SU-DHL-6 (cell line): ENCODE results near the gene ATP10A.

Experiments
- CTCF ChIP-seq: fragments of 200-600 bp; sonication (generic); IDR thresholded peaks from one replicate; pipeline ENCODE4 v1.5.1; 2017; ENCODE audit warnings: antibody characterized with exemption, mild to moderate bottlenecking, low read length, moderate library complexity; ENCODE audit not compliant: insufficient read depth, poor library complexity, severe bottlenecking
- EZH2phosphoT487 ChIP-seq: fragments of 200-600 bp; sonication (generic), shearing (Covaris generic); conservative IDR thresholded peaks from 2 replicates; pipeline ENCODE4 v1.6.1; 2018; ENCODE audit warnings: mild to moderate bottlenecking, antibody characterized with exemption, low read length, moderate library complexity, mixed read lengths

GRCh38 chr15:25800761-25801515 lies 62.2 kb downstream of the ATP10A start:
- TF ChIP-seq CTCF = no peak
- TF ChIP-seq EZH2phosphoT487 = no peak
